Colon (tissue), 2 donors: Measurements from ENCODE around the gene MAP1LC3B2.

Experiments
- FAIRE-seq: peaks from 2 replicates; lab custom pipeline; 2012; peaks lifted over from hg19 to GRCh38; lab: Jason Lieb, UNC
- donor health status: control.
- donor health status: control.

Gene MAP1LC3B2

GRCh38 chr12:116616536-116617248 is 57.5 kb downstream of the MAP1LC3B2 start:
- no peak for FAIRE-seq

GRCh38 chr12:116619246-116619645 is 60.1 kb downstream of the MAP1LC3B2 start:
- no peak for FAIRE-seq

GRCh38 chr12:116620124-116620491 is 60.9 kb downstream of the MAP1LC3B2 start:
- FAIRE-seq = no peak

GRCh38 chr12:116620492-116621191 is 61.5 kb downstream of the MAP1LC3B2 start:
- no peak for FAIRE-seq

GRCh38 chr12:116621194-116621593 is 62.0 kb downstream of the MAP1LC3B2 start:
- FAIRE-seq = no peak

- no peak for FAIRE-seq
These were observed 65.3 kb downstream of the MAP1LC3B2 start for GRCh38 chr12:116624516-116624915.

GRCh38 chr12:116626153-116626552 is 67.0 kb downstream of the MAP1LC3B2 start:
- FAIRE-seq = no peak
